B cell (primary cell): ENCODE data around the gene SLC27A3.

Experiments
- CTCF ChIP-seq: fragments of 200-600 bp; IDR thresholded peaks from one replicate; pipeline ENCODE4 v1.8.0; 2022; ENCODE audit warnings: antibody characterized with exemption, mild to moderate bottlenecking
- EZH2 ChIP-seq: IDR thresholded peaks from 2 replicates; pipeline ENCODE4 v1.6.1; 2012; ENCODE audit warnings: borderline replicate concordance, low read depth, mild to moderate bottlenecking, moderate library complexity, low read length; ENCODE audit not compliant: insufficient read depth, poor library complexity, severe bottlenecking

GRCh38 chr1:153752571-153753195 lies 22.5 kb upstream of the SLC27A3 start:
- TF ChIP-seq EZH2 = no peak
- no peak for TF ChIP-seq CTCF
